NCI-H748 treated with DMSO at 0.1 percent for 48 hours (cell line): ENCODE results near the gene TLNRD1.
A peak's percentile ranks its signal among the peaks of the same experiment; 100 is the strongest.

ENCODE experiments used
- DNase-seq: peaks from one replicate; lab custom pipeline; 2025; lab: John Stamatoyannopoulos, UW

The TLNRD1 gene

GRCh38 chr15:80978685-80979329 is 21.9 kb upstream of the TLNRD1 start:
- DNase-seq: no peak

GRCh38 chr15:80979538-80980200 is 21.1 kb upstream of the TLNRD1 start:
- DNase-seq: no peak

- DNase-seq: no peak
Observed at GRCh38 chr15:80982205-80982604, 18.5 kb upstream of the TLNRD1 start.

- DNase-seq: no peak
Observed at GRCh38 chr15:80982839-80983238, 17.9 kb upstream of the TLNRD1 start.

- no peak for DNase-seq
Observed at GRCh38 chr15:80984856-80985255, 15.9 kb upstream of the TLNRD1 start.

GRCh38 chr15:80985981-80986380 is 14.7 kb upstream of the TLNRD1 start:
- DNase-seq: no peak

- DNase-seq: no peak
Observed at GRCh38 chr15:80986487-80986886, 14.2 kb upstream of the TLNRD1 start.

- no peak for DNase-seq
Observed at GRCh38 chr15:80988148-80988796, 12.5 kb upstream of the TLNRD1 start.

GRCh38 chr15:80989081-80989517 is 11.6 kb upstream of the TLNRD1 start:
- no peak for DNase-seq

- peak; percentile 79 for DNase-seq
Observed at GRCh38 chr15:80989518-80990478, 10.9 kb upstream of the TLNRD1 start, which contains the start of gene MESD. MESD (minus strand) TSS chr15:80989819; CDS start chr15:80989791, 28 bp downstream.

GRCh38 chr15:80990955-80991354 is 9.8 kb upstream of the TLNRD1 start:
- no peak for DNase-seq

GRCh38 chr15:80991421-80991820 is 9.3 kb upstream of the TLNRD1 start:
- DNase-seq: no peak

- DNase-seq: no peak
Observed at GRCh38 chr15:80992006-80992405, 8.7 kb upstream of the TLNRD1 start.

GRCh38 chr15:80992441-80992840 is 8.3 kb upstream of the TLNRD1 start:
- no peak for DNase-seq

- no peak for DNase-seq
Observed at GRCh38 chr15:80996247-80996646, 4.5 kb upstream of the TLNRD1 start.

- no peak for DNase-seq
Observed at GRCh38 chr15:80997692-80998091, 3.0 kb upstream of the TLNRD1 start.

- DNase-seq: no peak
Observed at GRCh38 chr15:80998251-80998650, 2.5 kb upstream of the TLNRD1 start.

GRCh38 chr15:80999623-81000036 is 1.1 kb upstream of the TLNRD1 start:
- DNase-seq: no peak

- DNase-seq: no peak
Observed at GRCh38 chr15:81000144-81000623, 539 bp upstream of the TLNRD1 start.

- no peak for DNase-seq
Observed at GRCh38 chr15:81001152-81002008, 657 bp downstream of the TLNRD1 start.

GRCh38 chr15:81002009-81002330 is 1.2 kb downstream of the TLNRD1 start:
- no peak for DNase-seq
